HEK293T (cell line): Measurements from ENCODE around the gene ZBTB25.

Experiments
- CTCF ChIA-PET: fragments of 350-600 bp; formaldehyde crosslinking; extraction: SDS; loops from one replicate; lab custom pipeline; 2021; ENCODE audit warnings: antibody characterized with exemption, inconsistent platforms; lab: Yijun Ruan, JAX
- POLR2A ChIA-PET: fragments of 350-600 bp; formaldehyde crosslinking; extraction: SDS; loops from one replicate; lab custom pipeline; 2020; ENCODE audit warnings: antibody characterized with exemption, inconsistent platforms; lab: Yijun Ruan, JAX
- DNase-seq: peaks from one replicate; pipeline ENCODE4 v3.0.0; 2012; ENCODE audit warnings: mixed read lengths; ENCODE audit errors: extremely low spot score
- ARNT ChIP-seq: fragments of 450-650 bp; IDR thresholded peaks from 2 replicates; pipeline ENCODE4 v1.6.1; 2017; ENCODE audit warnings: mild to moderate bottlenecking
- BHLHE40 ChIP-seq: fragments of 450-650 bp; IDR thresholded peaks from 2 replicates; pipeline ENCODE4 v1.6.1; 2016; ENCODE audit warnings: mild to moderate bottlenecking, moderate library complexity, borderline replicate concordance
- CTBP1 ChIP-seq: fragments of 450-650 bp; IDR thresholded peaks from 2 replicates; pipeline ENCODE4 v1.6.1; 2016; ENCODE audit warnings: borderline replicate concordance
- ELF4 ChIP-seq: fragments of 450-650 bp; IDR thresholded peaks from 2 replicates; pipeline ENCODE4 v1.6.1; 2017; ENCODE audit warnings: antibody characterized with exemption
- FOXA1 ChIP-seq: fragments of 450-650 bp; IDR thresholded peaks from 2 replicates; pipeline ENCODE4 v1.6.1; 2016; ENCODE audit warnings: mild to moderate bottlenecking
- FOXK2 ChIP-seq: fragments of 450-650 bp; IDR thresholded peaks from 2 replicates; pipeline ENCODE4 v1.6.1; 2016; ENCODE audit warnings: mild to moderate bottlenecking
- FOXM1 ChIP-seq: fragments of 450-650 bp; IDR thresholded peaks from 2 replicates; pipeline ENCODE4 v1.6.1; 2017; ENCODE audit warnings: mild to moderate bottlenecking, borderline replicate concordance
- HDGF ChIP-seq: fragments of 450-650 bp; IDR thresholded peaks from 2 replicates; pipeline ENCODE4 v1.6.1; 2017; ENCODE audit warnings: antibody characterized with exemption, borderline replicate concordance
- L3MBTL2 ChIP-seq: fragments of 450-650 bp; conservative IDR thresholded peaks from 2 replicates; pipeline ENCODE4 v1.6.1; 2016; ENCODE audit warnings: mild to moderate bottlenecking
- LEF1 ChIP-seq: fragments of 450-650 bp; IDR thresholded peaks from 2 replicates; pipeline ENCODE4 v1.6.1; 2017; ENCODE audit warnings: mild to moderate bottlenecking, borderline replicate concordance
- NFRKB ChIP-seq: fragments of 450-650 bp; IDR thresholded peaks from 2 replicates; pipeline ENCODE4 v1.6.1; 2016; ENCODE audit warnings: mild to moderate bottlenecking, moderate library complexity
- PKNOX1 ChIP-seq: fragments of 450-650 bp; IDR thresholded peaks from 2 replicates; pipeline ENCODE4 v1.6.1; 2016
- SP1 ChIP-seq: fragments of 450-650 bp; IDR thresholded peaks from 2 replicates; pipeline ENCODE4 v1.6.1; 2017
- SUZ12 ChIP-seq: fragments of 450-650 bp; IDR thresholded peaks from 2 replicates; pipeline ENCODE4 v1.6.1; 2016; ENCODE audit warnings: mild to moderate bottlenecking
- TARDBP ChIP-seq: fragments of 450-650 bp; IDR thresholded peaks from 2 replicates; pipeline ENCODE4 v1.6.1; 2016
- ZNF384 ChIP-seq: fragments of 450-650 bp; IDR thresholded peaks from 2 replicates; pipeline ENCODE4 v1.6.1; 2016

Gene ZBTB25

GRCh38 chr14:64468451-64468850, 35.2 kb downstream of the ZBTB25 start:
- ChIA-PET POLR2A (interaction anchor here (0.9 to 1.3 kb wide), 2 partner anchors 36 to 130 kb away, joined by 3 to 5 read pairs; partner anchors contain the start of gene ZBTB1), CTCF (interaction anchor here (0.6 kb wide), 1 partner anchor 474 kb away, joined by 3 read pairs; no protein-coding TSS in a partner anchor)
- DNase-seq = no peak
- TF ChIP-seq ZNF384 (no peak), SP1 (no peak), TARDBP (no peak), HDGF (no peak)

- TF ChIP-seq L3MBTL2 = no peak
- TF ChIP-seq ZNF384 = no peak
- TF ChIP-seq HDGF = no peak
- TF ChIP-seq FOXA1 = no peak
- TF ChIP-seq ARNT = no peak
- no peak for TF ChIP-seq NFRKB
- TF ChIP-seq FOXM1 = no peak
- no peak for TF ChIP-seq BHLHE40
- no peak for TF ChIP-seq TARDBP
- no peak for TF ChIP-seq FOXK2
- TF ChIP-seq SP1 = no peak
- TF ChIP-seq PKNOX1 = no peak
- no peak for TF ChIP-seq ELF4
- no peak for TF ChIP-seq CTBP1
- TF ChIP-seq LEF1 = no peak
- no peak for TF ChIP-seq SUZ12
- ChIA-PET CTCF (no interaction called here), POLR2A (interaction anchor here (0.8 kb wide), 1 partner anchor 80 kb away, joined by 3 read pairs; the partner anchor contains the start of gene MTHFD1)
- DNase-seq = no peak
These were observed 36.1 kb downstream of the ZBTB25 start for GRCh38 chr14:64467566-64467965.

DNA sequence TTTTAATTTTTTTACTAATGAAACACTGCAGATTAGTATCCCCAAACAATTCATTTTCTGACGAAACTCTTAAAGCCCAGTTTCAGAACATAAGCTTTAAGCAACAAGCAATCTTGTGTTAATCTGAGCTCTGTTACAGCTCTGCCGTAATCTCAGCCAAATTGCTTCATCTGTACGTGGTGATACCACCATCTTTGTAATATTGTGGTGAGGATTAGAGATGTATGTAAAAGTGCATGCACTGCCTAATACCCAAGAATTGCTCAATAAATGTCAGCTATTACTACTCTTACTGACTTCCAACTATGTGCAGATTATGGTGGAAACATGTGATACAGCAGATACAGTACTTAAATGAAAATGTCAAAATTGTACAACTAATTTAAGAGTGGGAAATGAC, 36.5 kb downstream of the ZBTB25 start:
- TF ChIP-seq NFRKB = no peak
- TF ChIP-seq TARDBP = no peak
- no peak for TF ChIP-seq ARNT
- TF ChIP-seq PKNOX1 = no peak
- no peak for TF ChIP-seq FOXM1
- ChIA-PET POLR2A (interaction anchor here (0.8 kb wide), 1 partner anchor 79 kb away, joined by 3 read pairs; the partner anchor contains the start of gene MTHFD1), CTCF (interaction anchor here (1.9 kb wide), 1 partner anchor 37 kb away, joined by 4 read pairs; no protein-coding TSS in a partner anchor)
- no peak for DNase-seq

DNA sequence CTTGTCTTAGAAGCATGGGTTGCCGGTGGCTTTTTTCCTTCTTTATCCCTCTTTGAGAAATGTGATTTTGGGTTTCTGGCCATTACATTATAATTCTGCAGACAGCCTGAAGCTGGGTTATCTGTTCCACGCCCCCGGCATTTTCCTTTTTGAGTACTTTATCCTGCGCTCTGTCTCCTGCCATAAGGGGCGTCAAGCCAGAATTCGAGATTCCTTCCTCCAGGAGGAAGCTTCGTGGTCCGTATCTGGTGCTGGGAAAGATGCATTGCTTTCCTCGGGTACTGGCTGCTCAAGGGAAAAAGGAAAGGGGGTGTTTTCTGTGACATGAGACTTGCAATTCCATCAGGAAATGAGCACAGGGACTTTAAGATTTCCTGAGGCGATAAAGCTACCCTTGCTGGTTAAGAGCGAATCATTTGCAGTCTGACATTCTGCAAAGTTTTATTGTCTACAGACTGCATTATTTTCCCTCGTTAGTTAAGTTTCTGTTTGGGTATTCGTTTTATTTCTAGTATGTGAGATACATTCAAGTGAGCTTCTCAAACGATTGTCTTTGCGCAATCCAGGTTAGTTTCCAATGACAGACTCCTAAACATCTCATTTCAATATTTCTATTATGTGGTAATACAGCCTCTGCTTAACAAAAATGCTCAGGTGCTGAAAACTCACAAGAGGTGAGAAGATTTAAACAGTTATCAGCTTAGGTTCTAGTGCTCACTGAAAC, 37.6 kb downstream of the ZBTB25 start:
- TF ChIP-seq BHLHE40 = no peak
- TF ChIP-seq FOXA1 = no peak
- no peak for TF ChIP-seq NFRKB
- TF ChIP-seq ELF4 = no peak
- no peak for TF ChIP-seq SUZ12
- no peak for TF ChIP-seq ARNT
- no peak for TF ChIP-seq FOXM1
- TF ChIP-seq LEF1 = no peak
- no peak for TF ChIP-seq FOXK2
- TF ChIP-seq TARDBP = no peak
- TF ChIP-seq SP1 = no peak
- TF ChIP-seq CTBP1 = no peak
- no peak for TF ChIP-seq PKNOX1
- TF ChIP-seq L3MBTL2 = no peak; the same call in 1 of the 2 replicates
- DNase-seq = peak; percentile 46

GRCh38 chr14:64465191-64465822, 38.3 kb downstream of the ZBTB25 start, which contains the start of gene AKAP5:
Gene AKAP5 (plus strand): TSS chr14:64465499. CDS start chr14:64468395, 2,896 bp downstream.
- CTCF ChIA-PET = interaction anchor here (1.0 to 1.9 kb wide), 5 partner anchors 11 to 171 kb away, joined by 3 to 6 read pairs (median 4); no protein-coding TSS in a partner anchor
- DNase-seq = peak; percentile 80

More for the DNA sequence above, 37.6 kb downstream of the ZBTB25 start:
- CTCF ChIA-PET = interaction anchor here (1.0 to 1.9 kb wide), 4 partner anchors 10 to 171 kb away, joined by 3 to 6 read pairs (median 4); no protein-coding TSS in a partner anchor
- POLR2A ChIA-PET = interaction anchor here (0.6 to 1.8 kb wide), 6 partner anchors 36 to 235 kb away, joined by 3 to 7 read pairs (median 5); partner anchors contain the start of gene ZBTB1

More at GRCh38 chr14:64465191-64465822, 38.3 kb downstream of the ZBTB25 start, which contains the start of gene AKAP5:
- TF ChIP-seq PKNOX1 (peak; percentile 74), LEF1 (no peak)
- POLR2A ChIA-PET = interaction anchor here (0.6 to 1.8 kb wide), 5 partner anchors 36 to 236 kb away, joined by 3 to 7 read pairs (median 6); partner anchors contain the start of gene ZBTB1
